ENCODE measurements around the gene QKI.
"Not testable (repeated sequence)": the region's sequence is repeated elsewhere in the genome, so short reads cannot be mapped to it uniquely, and the experiment has no call there.

The QKI gene

DNA sequence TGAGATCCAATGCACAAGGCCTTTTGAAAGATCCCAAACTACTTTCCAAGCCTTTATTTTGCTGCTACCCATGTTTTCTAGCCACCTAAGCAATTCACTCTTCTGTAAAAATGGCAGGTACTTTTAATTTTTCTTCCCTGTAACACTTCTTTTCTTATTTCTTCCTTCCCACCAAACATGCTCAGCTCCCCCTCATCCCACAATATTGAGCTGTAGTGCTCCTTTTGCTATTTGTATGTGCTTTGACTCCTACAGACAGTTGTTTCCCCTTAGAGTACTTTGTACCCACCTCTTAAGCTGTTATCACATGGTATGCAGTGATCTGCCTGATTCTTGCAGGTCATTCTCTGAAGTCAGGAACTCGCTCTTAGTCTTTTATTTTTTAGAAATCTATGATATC, 49.3 kb downstream of the QKI start:
- TF ChIP-seq, protein P1, sequence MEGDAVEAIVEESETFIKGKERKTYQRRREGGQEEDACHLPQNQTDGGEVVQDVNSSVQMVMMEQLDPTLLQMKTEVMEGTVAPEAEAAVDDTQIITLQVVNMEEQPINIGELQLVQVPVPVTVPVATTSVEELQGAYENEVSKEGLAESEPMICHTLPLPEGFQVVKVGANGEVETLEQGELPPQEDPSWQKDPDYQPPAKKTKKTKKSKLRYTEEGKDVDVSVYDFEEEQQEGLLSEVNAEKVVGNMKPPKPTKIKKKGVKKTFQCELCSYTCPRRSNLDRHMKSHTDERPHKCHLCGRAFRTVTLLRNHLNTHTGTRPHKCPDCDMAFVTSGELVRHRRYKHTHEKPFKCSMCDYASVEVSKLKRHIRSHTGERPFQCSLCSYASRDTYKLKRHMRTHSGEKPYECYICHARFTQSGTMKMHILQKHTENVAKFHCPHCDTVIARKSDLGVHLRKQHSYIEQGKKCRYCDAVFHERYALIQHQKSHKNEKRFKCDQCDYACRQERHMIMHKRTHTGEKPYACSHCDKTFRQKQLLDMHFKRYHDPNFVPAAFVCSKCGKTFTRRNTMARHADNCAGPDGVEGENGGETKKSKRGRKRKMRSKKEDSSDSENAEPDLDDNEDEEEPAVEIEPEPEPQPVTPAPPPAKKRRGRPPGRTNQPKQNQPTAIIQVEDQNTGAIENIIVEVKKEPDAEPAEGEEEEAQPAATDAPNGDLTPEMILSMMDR (IDR thresholded peaks at IDR 0.05; ENCODE audit: borderline replicate concordance, insufficient read depth, low read depth, low read length): no peak
- no peak overlapping the region for H3K4me3 ChIP-seq (ENCODE audit: low read depth, low read length)

DNA sequence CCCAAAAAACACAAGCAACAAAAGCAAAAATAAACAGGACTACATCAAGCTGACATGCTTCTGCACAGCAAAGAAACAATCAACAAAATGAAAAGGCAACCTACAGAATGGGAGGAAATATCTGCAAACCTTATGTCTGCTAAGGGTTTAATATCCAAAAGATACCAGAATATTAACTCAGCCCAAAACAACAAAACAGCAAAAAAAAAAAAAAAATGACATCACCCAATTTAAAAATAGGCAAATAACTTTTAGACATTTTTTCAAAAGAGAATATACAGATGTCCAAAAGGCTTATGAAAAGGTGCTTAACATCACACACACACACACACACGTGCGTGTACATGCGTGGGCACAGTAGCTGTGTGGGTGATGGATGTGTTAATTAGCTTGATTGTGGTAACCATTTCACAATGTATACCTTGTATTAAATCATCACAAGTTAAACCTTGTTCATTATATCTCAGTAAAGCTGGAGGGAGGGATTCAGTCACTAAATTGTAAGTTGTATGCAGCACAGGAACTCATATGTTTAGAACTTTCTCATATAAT, 52.4 kb downstream of the QKI start:
- TF ChIP-seq, protein P1 (IDR thresholded peaks at IDR 0.05; ENCODE audit: borderline replicate concordance, insufficient read depth, low read depth, low read length): no peak
- no peak overlapping the region for H3K4me3 ChIP-seq (ENCODE audit: low read depth, low read length)

DNA sequence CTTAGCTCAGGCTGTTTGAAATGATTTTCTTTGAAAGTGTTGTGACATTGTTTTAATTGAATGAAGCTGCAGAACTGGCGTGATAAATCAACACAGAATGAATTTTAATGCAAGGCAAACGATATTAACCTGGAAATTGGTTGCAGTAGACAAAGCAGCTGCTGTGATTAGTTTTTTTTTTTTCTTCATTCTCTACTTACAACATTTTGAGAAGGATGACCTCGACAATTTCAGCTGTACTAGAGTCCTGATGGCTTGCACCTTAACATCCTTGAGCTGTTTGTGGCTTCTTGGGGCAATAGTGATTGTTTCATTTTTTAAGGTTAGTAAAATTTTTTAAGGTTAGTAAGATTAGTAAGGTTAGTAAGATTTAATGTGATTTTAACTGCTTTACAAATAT, 54.2 kb downstream of the QKI start:
- no peak overlapping the region for H3K4me3 ChIP-seq (ENCODE audit: low read depth, low read length)
- TF ChIP-seq, protein P1 (IDR thresholded peaks at IDR 0.05; ENCODE audit: borderline replicate concordance, insufficient read depth, low read depth, low read length): no peak

- no peak overlapping the region for H3K4me3 ChIP-seq (ENCODE audit: low read depth, low read length)
- TF ChIP-seq, protein P1 (IDR thresholded peaks at IDR 0.05; ENCODE audit: borderline replicate concordance, insufficient read depth, low read depth, low read length): no peak
Observed at GRCh38 chr6:163469459-163469985, 55.0 kb downstream of the QKI start.

- no peak overlapping the region for H3K4me3 ChIP-seq (ENCODE audit: low read depth, low read length)
- TF ChIP-seq, protein P1 (IDR thresholded peaks at IDR 0.05; ENCODE audit: borderline replicate concordance, insufficient read depth, low read depth, low read length): no peak
Observed at GRCh38 chr6:163470611-163471010, 56.1 kb downstream of the QKI start.

DNA sequence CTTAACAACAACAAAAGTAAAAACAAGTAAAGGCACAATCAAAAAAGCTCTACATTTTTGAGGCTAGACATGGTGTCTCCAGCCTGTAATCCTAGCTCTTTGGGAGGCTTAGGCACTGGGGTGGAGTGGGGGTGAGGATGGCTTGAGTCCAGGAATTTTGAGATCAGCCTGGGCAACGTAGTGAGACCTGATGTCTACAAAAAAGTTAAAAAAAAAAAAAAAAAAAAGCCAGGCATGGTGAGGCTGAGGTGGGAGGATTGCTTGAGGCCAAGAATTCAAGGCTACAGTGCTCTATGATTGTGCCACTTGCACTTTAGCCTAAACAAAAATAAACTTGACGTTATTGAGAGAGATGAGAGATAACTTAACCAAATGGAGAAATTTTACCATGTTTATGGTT, 60.1 kb downstream of the QKI start:
- TF ChIP-seq, protein P1 (IDR thresholded peaks at IDR 0.05; ENCODE audit: borderline replicate concordance, insufficient read depth, low read depth, low read length): no peak

GRCh38 chr6:163476946-163477345, 62.4 kb downstream of the QKI start:
- not testable (repeated sequence) for H3K4me3 ChIP-seq (ENCODE audit: low read depth, low read length)

More for the DNA sequence above, 60.1 kb downstream of the QKI start:
- H3K4me3 ChIP-seq (ENCODE audit: low read depth, low read length): no peak overlapping the region
